Epithelial cell of proximal tubule (primary cell): Measurements from ENCODE around the gene ASXL3. TPM values are rescaled to one million over a fixed set of nuclear protein-coding genes. Genes with fewer than 3 reads are reported as not detected.

Experiments
- DNase-seq: peaks from one replicate; pipeline ENCODE4 v3.0.0-alpha.2; 2011; ENCODE audit warnings: low read depth
- H3K4me3 ChIP-seq: 2 replicates; pipeline ENCODE4 v1.5.1; 2011; ENCODE audit warnings: low read depth, mild to moderate bottlenecking, low read length
- total RNA-seq: library from RNA; depleted of rRNA; stranded (reverse); fragments of >200 nt; gene quantifications from 2 replicates; pipeline ENCODE4 v1.2.3, GENCODE V29; 2015
- TF ChIP-seq, protein P1 (sequence below): conservative IDR thresholded peaks from 2 replicates; pipeline ENCODE4 v1.5.1; 2012; ENCODE audit warnings: low read depth, mild to moderate bottlenecking, low read length

Gene ASXL3
- total RNA-seq, 1 donor from 2014 or later: 0.23 TPM

DNA sequence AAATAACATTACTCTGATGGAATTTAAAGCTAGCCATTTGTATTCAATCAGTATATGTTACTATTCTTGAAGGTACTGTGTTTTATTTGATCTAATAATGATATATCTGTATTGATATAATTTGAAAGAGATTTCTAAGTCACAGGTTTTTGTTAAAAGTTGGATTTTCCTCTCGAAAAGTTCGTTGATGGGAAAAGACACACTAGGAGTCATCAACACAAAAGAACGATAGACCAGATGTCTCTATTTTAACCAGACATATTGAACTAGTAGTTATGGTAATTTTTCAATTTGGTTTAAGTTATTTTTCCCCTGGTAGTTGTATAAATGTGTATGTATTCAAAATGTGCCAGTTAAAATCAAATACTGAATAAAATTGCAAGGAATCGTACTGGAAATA, 2.5 kb downstream of the ASXL3 start:
- TF ChIP-seq, protein P1, sequence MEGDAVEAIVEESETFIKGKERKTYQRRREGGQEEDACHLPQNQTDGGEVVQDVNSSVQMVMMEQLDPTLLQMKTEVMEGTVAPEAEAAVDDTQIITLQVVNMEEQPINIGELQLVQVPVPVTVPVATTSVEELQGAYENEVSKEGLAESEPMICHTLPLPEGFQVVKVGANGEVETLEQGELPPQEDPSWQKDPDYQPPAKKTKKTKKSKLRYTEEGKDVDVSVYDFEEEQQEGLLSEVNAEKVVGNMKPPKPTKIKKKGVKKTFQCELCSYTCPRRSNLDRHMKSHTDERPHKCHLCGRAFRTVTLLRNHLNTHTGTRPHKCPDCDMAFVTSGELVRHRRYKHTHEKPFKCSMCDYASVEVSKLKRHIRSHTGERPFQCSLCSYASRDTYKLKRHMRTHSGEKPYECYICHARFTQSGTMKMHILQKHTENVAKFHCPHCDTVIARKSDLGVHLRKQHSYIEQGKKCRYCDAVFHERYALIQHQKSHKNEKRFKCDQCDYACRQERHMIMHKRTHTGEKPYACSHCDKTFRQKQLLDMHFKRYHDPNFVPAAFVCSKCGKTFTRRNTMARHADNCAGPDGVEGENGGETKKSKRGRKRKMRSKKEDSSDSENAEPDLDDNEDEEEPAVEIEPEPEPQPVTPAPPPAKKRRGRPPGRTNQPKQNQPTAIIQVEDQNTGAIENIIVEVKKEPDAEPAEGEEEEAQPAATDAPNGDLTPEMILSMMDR: no peak
- no peak for DNase-seq
- no peak overlapping the region for H3K4me3 ChIP-seq

DNA sequence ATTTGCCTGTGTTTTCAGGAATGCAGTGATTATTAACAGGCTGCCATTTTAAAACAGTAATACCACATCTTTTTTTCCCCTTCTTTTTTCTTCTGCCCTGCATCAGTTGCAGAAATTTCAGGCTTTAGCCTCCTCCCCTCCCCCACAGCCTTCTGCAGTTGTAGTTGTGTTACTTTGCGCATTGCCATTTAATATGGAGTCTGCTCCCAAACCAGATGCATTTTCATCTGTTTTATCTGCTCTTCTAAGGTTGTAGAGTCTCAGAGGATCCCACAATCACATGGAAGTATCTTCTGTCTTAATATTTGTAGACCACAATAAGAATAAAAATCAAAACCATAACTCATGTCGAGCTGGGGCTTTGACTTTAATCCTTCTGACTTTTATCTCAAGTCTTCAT, 3.8 kb downstream of the ASXL3 start:
- TF ChIP-seq, protein P1: no peak
- no peak overlapping the region for H3K4me3 ChIP-seq
- DNase-seq: no peak

DNA sequence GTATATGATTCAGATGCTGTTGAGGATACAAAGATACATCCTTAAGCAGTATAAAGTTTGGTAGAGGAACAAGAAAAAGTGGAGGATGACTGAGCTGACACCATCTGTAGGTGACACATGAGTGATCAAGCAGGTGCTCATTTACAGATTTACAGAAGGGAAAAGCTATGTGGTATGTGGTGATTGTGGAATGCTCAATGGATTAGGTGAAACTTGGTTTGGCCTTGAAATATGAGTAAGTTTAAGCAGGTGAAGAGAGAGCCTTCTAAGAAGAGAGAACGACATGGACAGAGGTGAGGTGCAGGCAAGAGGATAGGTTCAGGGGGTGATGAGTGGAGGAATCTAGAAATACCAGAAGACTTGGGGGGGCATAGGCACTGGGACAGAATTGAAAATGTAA, 5.9 kb downstream of the ASXL3 start:
- no peak overlapping the region for H3K4me3 ChIP-seq
- TF ChIP-seq, protein P1: no peak
- peak; percentile 64 for DNase-seq

GRCh38 chr18:33584548-33585430, 6.8 kb downstream of the ASXL3 start:
- no peak for DNase-seq
- H3K4me3 ChIP-seq: no peak overlapping the region
- TF ChIP-seq, protein P1: no peak

DNA sequence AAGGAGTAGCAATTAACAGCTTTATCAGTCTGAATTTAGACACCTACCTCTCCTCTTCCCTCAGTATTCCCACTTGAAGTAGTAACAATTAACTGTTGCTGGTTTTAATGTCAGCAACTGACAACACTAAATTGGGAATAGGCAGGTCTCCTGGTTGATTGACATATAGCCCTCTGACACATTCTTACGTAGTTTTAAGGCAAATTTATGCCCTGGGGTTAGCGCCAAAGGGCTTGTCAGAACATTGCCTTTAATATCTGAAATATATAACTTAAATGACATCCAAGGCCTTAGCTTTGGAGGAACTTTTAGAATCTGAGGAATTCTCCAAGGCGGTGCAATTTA, 7.4 kb downstream of the ASXL3 start:
- no peak for DNase-seq
- no peak overlapping the region for H3K4me3 ChIP-seq
- TF ChIP-seq, protein P1: no peak

- TF ChIP-seq, protein P1: no peak
- DNase-seq: no peak
- H3K4me3 ChIP-seq: no peak overlapping the region
Measured at GRCh38 chr18:33588361-33588760, 10.3 kb downstream of the ASXL3 start.

DNA sequence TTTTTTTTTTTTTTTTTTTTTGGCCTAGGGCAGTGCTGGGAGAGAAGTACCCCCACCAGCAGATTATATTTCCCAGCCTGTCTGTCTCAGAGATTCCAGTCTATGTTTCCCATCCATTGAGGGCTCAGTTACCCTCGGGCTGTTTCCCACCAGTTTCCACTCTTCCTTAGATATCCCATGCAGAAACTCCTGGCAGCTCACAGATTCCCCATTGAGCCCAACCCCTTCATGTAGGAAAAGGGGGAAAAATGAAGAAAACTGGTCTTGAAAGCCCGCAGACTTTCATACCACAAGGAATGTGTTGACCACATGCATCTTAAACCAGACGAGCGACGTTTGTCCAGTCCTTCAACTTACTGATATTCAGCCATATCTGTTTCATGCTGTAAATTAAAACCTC, 15.2 kb downstream of the ASXL3 start:
- TF ChIP-seq, protein P1: no peak
- H3K4me3 ChIP-seq: no peak overlapping the region
- DNase-seq: no peak
